Measurements from ENCODE around the gene PDSS2. TPM values are rescaled to one million over a fixed set of nuclear protein-coding genes. Genes with fewer than 3 reads are reported as not detected.

Gene PDSS2
- polyA plus RNA-seq, 1 donor (not counting 4 experiments of a cell fraction or from before 2014, with no cell fraction given) = 12.5 TPM

- no peaks in the 10 kb centered on the region for H3K4me1 ChIP-seq (ENCODE audit: control insufficient read depth, extremely low read depth, insufficient read depth, low read length)
- H3K9me3 ChIP-seq (ENCODE audit: control insufficient read depth, low read depth, low read length) = no peaks in the 10 kb centered on the region
- no peak overlapping the region for H3K4me3 ChIP-seq (ENCODE audit: control insufficient read depth in 2 of 3, extremely low read depth in 1 of 3, insufficient read depth in 2 of 3, low read depth in 1 of 3, low read length in 3 of 3)
- no peaks in the 10 kb centered on the region for H3K79me2 ChIP-seq (ENCODE audit: control insufficient read depth, insufficient read depth, low read length)
- no peaks in the 10 kb centered on the region for H3K36me3 ChIP-seq (ENCODE audit: control insufficient read depth in 2 of 2, extremely low read depth in 1 of 2, insufficient read depth in 2 of 2, low read length in 2 of 2)
- H2AFZ ChIP-seq (ENCODE audit: control insufficient read depth, low read length) = no peak overlapping the region
- H3K9ac ChIP-seq (ENCODE audit: control insufficient read depth, extremely low read depth, insufficient read depth, low read length) = no peak overlapping the region
- FAIRE-seq = no peak
- H3K27me3 ChIP-seq (ENCODE audit: control insufficient read depth, extremely low read depth, insufficient read depth, low read length) = no peaks in the 10 kb centered on the region
- no peaks in the 10 kb centered on the region for H3K9me1 ChIP-seq (ENCODE audit: control insufficient read depth, extremely low read depth, insufficient read depth, low read length)
- dilution Hi-C loops (cut with MboI; ENCODE audit: extremely low pct_ligation_motif_present, low sequenced_read_pairs) = no loop called here
- no peak for TF ChIP-seq EZH2 (IDR thresholded peaks at IDR 0.05; ENCODE audit: low read length)
- TF ChIP-seq CTCF (optimal IDR thresholded peaks at IDR 0.05 in 1 of 3, IDR thresholded peaks at IDR 0.05 in 1 of 3, conservative IDR thresholded peaks at IDR 0.05 in 1 of 3; ENCODE audit: extremely low read depth in 1 of 3, insufficient read depth in 2 of 3, low read length in 3 of 3) = no peak
- DNase-seq (ENCODE audit: low read depth, low spot score) = no peak
- H3K27ac ChIP-seq (ENCODE audit: control insufficient read depth, insufficient read depth, low read length) = no peak overlapping the region
- no peak overlapping the region for H3K4me2 ChIP-seq (ENCODE audit: control insufficient read depth, extremely low read depth, insufficient read depth, low read depth, low read length)
- no peaks in the 10 kb centered on the region for H4K20me1 ChIP-seq (ENCODE audit: control insufficient read depth, extremely low read depth, insufficient read depth, low read length)
Observed at GRCh38 chr6:107214655-107215054, 244.7 kb downstream of the PDSS2 start.

GRCh38 chr6:107209406-107210305 lies 249.7 kb downstream of the PDSS2 start:
- H3K79me2 ChIP-seq (ENCODE audit: control insufficient read depth, insufficient read depth, low read length) = no peaks in the 10 kb centered on the region
- DNase-seq (ENCODE audit: low read depth, low spot score) (no peak), FAIRE-seq (no peak)
- no peaks in the 10 kb centered on the region for H4K20me1 ChIP-seq (ENCODE audit: control insufficient read depth, extremely low read depth, insufficient read depth, low read length)
- TF ChIP-seq EZH2 (IDR thresholded peaks at IDR 0.05; ENCODE audit: low read length) = no peak
- H3K27ac ChIP-seq (ENCODE audit: control insufficient read depth, insufficient read depth, low read length) = no peak overlapping the region
- H3K4me1 ChIP-seq (ENCODE audit: control insufficient read depth, extremely low read depth, insufficient read depth, low read length) = no peaks in the 10 kb centered on the region
- no peaks in the 10 kb centered on the region for H3K9me1 ChIP-seq (ENCODE audit: control insufficient read depth, extremely low read depth, insufficient read depth, low read length)
- no peaks in the 10 kb centered on the region for H3K27me3 ChIP-seq (ENCODE audit: control insufficient read depth, extremely low read depth, insufficient read depth, low read length)
- H3K9me3 ChIP-seq (ENCODE audit: control insufficient read depth, low read depth, low read length) = no peaks in the 10 kb centered on the region
- no peak overlapping the region for H3K9ac ChIP-seq (ENCODE audit: control insufficient read depth, extremely low read depth, insufficient read depth, low read length)
- dilution Hi-C loops (cut with MboI; ENCODE audit: extremely low pct_ligation_motif_present, low sequenced_read_pairs) = no loop called here
- H3K4me3 ChIP-seq (ENCODE audit: control insufficient read depth in 2 of 3, extremely low read depth in 1 of 3, insufficient read depth in 2 of 3, low read depth in 1 of 3, low read length in 3 of 3) = no peak overlapping the region
- H2AFZ ChIP-seq (ENCODE audit: control insufficient read depth, low read length) = no peak overlapping the region
- H3K4me2 ChIP-seq (ENCODE audit: control insufficient read depth, extremely low read depth, insufficient read depth, low read depth, low read length) = no peak overlapping the region
- no peaks in the 10 kb centered on the region for H3K36me3 ChIP-seq (ENCODE audit: control insufficient read depth in 2 of 2, extremely low read depth in 1 of 2, insufficient read depth in 2 of 2, low read length in 2 of 2)

Measured in keratinocyte (primary cell).